Heart right ventricle (tissue), 16 donors: Measurements from ENCODE around the gene FKBP4. TPM values are rescaled to one million over a fixed set of nuclear protein-coding genes. Genes with fewer than 3 reads are reported as not detected.

ENCODE experiments used
- ATAC-seq, 8 donors: fragments of 200-7000 bp; cut with Tn5 transposase; one replicate each; pipeline ENCODE4 v1.9.1; 2020; ENCODE audit warnings: mild to moderate bottlenecking in 8 of 8, moderate library complexity in 8 of 8, moderate number of reproducible peaks in 1 of 8
- DNase-seq, 2 donors: peaks; one replicate each; pipeline ENCODE4 v3.0.0-alpha.2; 2020
- H3K27ac ChIP-seq, 10 donors: fragments of 200-600 bp; sonication (generic) in 2 of 10; one replicate each; pipeline versions ENCODE4 v1.5.0 to v1.8.0; 2020 to 2022; ENCODE audit warnings: mild to moderate bottlenecking in 3 of 10
- H3K27me3 ChIP-seq, 7 donors: fragments of 200-600 bp; one replicate each; pipeline ENCODE4 v1.8.0; 2021 to 2022; ENCODE audit warnings: mild to moderate bottlenecking in 2 of 7
- H3K36me3 ChIP-seq, 9 donors: fragments of 200-600 bp; sonication (generic) in 1 of 9; one replicate each; pipeline versions ENCODE4 v1.5.0 to v1.8.0; 2020 to 2022; ENCODE audit warnings: mild to moderate bottlenecking in 2 of 9
- H3K4me1 ChIP-seq, 9 donors: fragments of 200-600 bp; sonication (generic) in 1 of 9; one replicate each; pipeline versions ENCODE4 v1.5.0 to v1.8.0; 2020 to 2022; ENCODE audit warnings: mild to moderate bottlenecking in 4 of 9
- H3K4me3 ChIP-seq, 10 donors: fragments of 200-600 bp; sonication (generic) in 2 of 10; one replicate each; pipeline versions ENCODE4 v1.5.0 to v1.8.0; 2020 to 2022; ENCODE audit warnings: mild to moderate bottlenecking in 7 of 10, moderate library complexity in 2 of 10
- H3K9me3 ChIP-seq, 11 donors: fragments of 200-600 bp in 10 of 11; sonication (generic) in 2 of 11; one replicate each; pipeline versions ENCODE4 v1.5.0 to v1.8.0; 2013 to 2022; ENCODE audit warnings: mild to moderate bottlenecking in 2 of 11, control low read depth in 1 of 11, moderate library complexity in 1 of 11
- CTCF ChIP-seq, 9 donors: fragments of 200-600 bp; sonication (generic) in 2 of 9; IDR thresholded peaks; one replicate each; pipeline versions ENCODE4 v1.5.0 to v1.8.0; 2021 to 2022; ENCODE audit warnings: antibody characterized with exemption in 9 of 9, mild to moderate bottlenecking in 5 of 9, moderate library complexity in 1 of 9
- WGBS, 2 donors: extraction: QIAGEN DNeasy Blood & Tissue Kit; methylation state at CpG; one replicate each; pipeline ENCODE4 v1.1.7; 2013; ENCODE audit warnings: inconsistent platforms in 1 of 2; 5-methylcytosine and 5-hydroxymethylcytosine counted together
- intact Hi-C, 10 donors: fragments of 100-400 bp; cut with DNase I; formaldehyde crosslinking; loops; one replicate each; pipeline versions ENCODE4 v1.11.1 to v1.14.2; 2022
- polyA plus RNA-seq, 2 donors: library from polyadenylated mRNA; stranded (reverse); fragments of 200-250 nt; gene quantifications; one replicate each; pipeline ENCODE4 v1.2.3, GENCODE V29; 2013
- total RNA-seq, 10 donors: library from RNA; stranded (reverse); fragmentation: NEBNext Ultra II Directional in 3 of 10; extraction: Animal tissue kit (Norgen Biotek cat#: 25700) in 3 of 10; gene quantifications; one replicate each; pipeline versions ENCODE4 v1.2.1 to v1.2.4, GENCODE V29; 2021 to 2023
- donor health status: Arrhythmogenic right ventricular cardiomyopathy.
- donor health status: ischemic (EF 13 %, LVEDD 7.1; RV severe dilation, severe dysfunction).
- donor health status: healthy with polysubstance abuse.
- donor health status: DM: no; HTN: yes; CAD: no.
- donor health status: DM: no; HTN: no; CAD: no.
- donor health status: ischemic (EF 25% LVEDD 6.9; RV normal size, moderate dysfunction).
- donor health status: ischemic (EF 25% LVEDD 5.7; RV mildly dilated, moderate dysfunction).
- donor health status: healthy.
- donor health status: DM: yes; HTN: yes; CAD: no.
- donor health status: Ischemic cardiomyopathy.
- donor health status: ischemic (EF 35%, LVEDD 5.7; RV mildly dilated, moderate dysfunction).
- donor health status: nonischemic (EF 11% LVEDD 7.7; RV severe dilation, severe dysfunction).
- donor health status: DM: yes; HTN: yes; CAD: no.
- donor health status: PGD.
- donor health status: ischemic (EF 29% LVEDD 5.4; RV normal size, mild dysfunction).
- donor health status: nonischemic (EF 23%, LVEDD 6.1; RV moderate dilation, normal function).

The FKBP4 gene
- total and polyA plus RNA-seq, 12 donors, result 18.7 to 65.8 (median 49.1) TPM

GRCh38 chr12:2811801-2812200 lies 17.0 kb downstream of the FKBP4 start:
- ATAC-seq, result no peak
- no peak for DNase-seq
- Histone ChIP-seq H3K27me3 (no peaks in the 10 kb centered on the region), H3K36me3 (peaks cover 0 to 23% (median 6%) of the 10 kb centered on the region in 9 donors), H3K9me3 (no peaks in the 10 kb centered on the region), H3K4me1 (peaks cover 3 to 26% (median 21%) of the 10 kb centered on the region in 9 donors), H3K27ac (peak overlapping the region; percentile 83 to 99 (median 92)), H3K4me3 (peak overlapping the region in 9 of 10 donors; percentile 57 to 88 (median 73))
- intact Hi-C loops, result loop anchor here in 2 of 10 donors (2.0 kb wide), 2 partner anchors 15 to 17 kb away; partner anchors contain the start of gene FKBP4 (in 1 of the 2)
- no peak for TF ChIP-seq CTCF (IDR thresholded peaks at IDR 0.05)
- 78 to 87% methylated on average over 5 of the region's 5 CpGs for WGBS, 2 donors

- 0 to 1% methylated on average over 48 of the region's 48 CpGs for WGBS, 2 donors
- peak in 1 of 9 donors; percentile 16 for TF ChIP-seq CTCF (IDR thresholded peaks at IDR 0.05)
These were observed 17.8 kb downstream of the FKBP4 start, which contains the start of gene ITFG2 for GRCh38 chr12:2812290-2813213. Gene ITFG2, plus strand, starts transcription at chr12:2812668. Its CDS starts 93 bp downstream, at chr12:2812761.

GRCh38 chr12:2813214-2814185 lies 18.7 kb downstream of the FKBP4 start:
- Histone ChIP-seq H3K27me3 (no peaks in the 10 kb centered on the region), H3K27ac (peak overlapping the region; percentile 83 to 99 (median 92)), H3K4me3 (peak overlapping the region; percentile 36 to 88 (median 70)), H3K36me3 (peaks cover 0 to 36% (median 13%) of the 10 kb centered on the region in 9 donors), H3K4me1 (peaks cover 3 to 26% (median 21%) of the 10 kb centered on the region in 9 donors), H3K9me3 (no peaks in the 10 kb centered on the region)
- intact Hi-C loops, result loop anchor here in 2 of 10 donors (2.0 kb wide), 2 partner anchors 17 to 19 kb away; partner anchors contain the start of gene FKBP4 (in 1 of the 2)
- DNase-seq, result peak in 1 of 2 donors; percentile 37
- peak; percentile 0 to 54 (median 43) for ATAC-seq
- WGBS, 2 donors, result 15 to 17% methylated on average over 10 of the region's 10 CpGs
- TF ChIP-seq CTCF (IDR thresholded peaks at IDR 0.05), result peak; percentile 36 to 72 (median 55)

More at GRCh38 chr12:2812290-2813213, 17.8 kb downstream of the FKBP4 start, which contains the start of gene ITFG2:
- ATAC-seq, result peak; percentile 97 to 99 (median 98)
- peaks cover 0 to 26% (median 4%) of the 10 kb centered on the region in 9 donors for H3K36me3 ChIP-seq
- H3K27ac ChIP-seq, result peak within 1 kb of the TSS; percentile 83 to 99 (median 92)
- intact Hi-C loops, result loop anchor here in 2 of 10 donors (2.0 kb wide), 2 partner anchors 16 to 18 kb away; partner anchors contain the start of gene FKBP4 (in 1 of the 2)
- no peaks in the 10 kb centered on the region for H3K27me3 ChIP-seq
- peak; percentile 98 to 99 for DNase-seq
- H3K4me3 ChIP-seq, result peak within 1 kb of the TSS; percentile 36 to 88 (median 70)
- no peaks in the 10 kb centered on the region for H3K9me3 ChIP-seq
- peaks cover 3 to 26% (median 21%) of the 10 kb centered on the region in 9 donors for H3K4me1 ChIP-seq
